Neural progenitor cell (in vitro differentiated cells): ENCODE results near the gene LRRC32. TPM values are rescaled to one million over a fixed set of nuclear protein-coding genes. Genes with fewer than 3 reads are reported as not detected.
"Not testable (repeated sequence)": the region's sequence is repeated elsewhere in the genome, so short reads cannot be mapped to it uniquely, and the experiment has no call there.

ENCODE experiments used
- DNase-seq: peaks from one replicate; pipeline ENCODE4 v3.0.0-alpha.2; 2016; ENCODE audit warnings: low spot score
- H2AFZ ChIP-seq: fragments of 200-600 bp; sonication (generic); replicated peaks from 2 replicates; pipeline ENCODE4 v1.6.1; 2016; ENCODE audit warnings: antibody characterized with exemption
- H3F3A ChIP-seq: fragments of 200-600 bp; sonication (generic); 2 replicates; pipeline ENCODE4 v1.6.1; 2016; ENCODE audit warnings: antibody characterized with exemption, low read depth
- H3K27ac ChIP-seq: fragments of 200-600 bp; sonication (generic); 2 replicates; pipeline ENCODE4 v1.5.1; 2016; ENCODE audit warnings: mild to moderate bottlenecking
- H3K27me3 ChIP-seq: fragments of 200-600 bp; sonication (generic); 2 replicates; pipeline ENCODE4 v1.6.1; 2016; ENCODE audit warnings: mild to moderate bottlenecking, moderate library complexity
- H3K36me3 ChIP-seq: fragments of 200-600 bp; sonication (generic); 2 replicates; pipeline ENCODE4 v1.5.1; 2016
- H3K4me1 ChIP-seq: fragments of 200-600 bp; sonication (generic); 2 replicates; pipeline ENCODE4 v1.6.1; 2016; ENCODE audit warnings: mixed run types
- H3K4me2 ChIP-seq: fragments of 200-600 bp; sonication (generic); 2 replicates; pipeline ENCODE4 v1.6.1; 2016
- H3K4me3 ChIP-seq: fragments of 200-600 bp; sonication (generic); 2 replicates; pipeline ENCODE4 v1.5.1; 2016
- H3K79me2 ChIP-seq: fragments of 200-600 bp; sonication (generic); 2 replicates; pipeline ENCODE4 v1.6.1; 2016; ENCODE audit warnings: low read depth
- H3K9ac ChIP-seq: fragments of 200-600 bp; sonication (generic); 2 replicates; pipeline ENCODE4 v1.6.1; 2016
- H3K9me3 ChIP-seq: fragments of 200-600 bp; sonication (generic); 2 replicates; pipeline ENCODE4 v1.5.1; 2016; ENCODE audit warnings: low read depth
- H4K20me1 ChIP-seq: fragments of 200-600 bp; sonication (generic); 2 replicates; pipeline ENCODE4 v1.6.1; 2016; ENCODE audit warnings: low read depth
- H3K27ac Mint-ChIP-seq: 3 replicates; pipeline ENCODE4 v1.8.0; 2021; ENCODE audit warnings: mixed read lengths
- H3K27me3 Mint-ChIP-seq: 2 replicates; pipeline ENCODE4 v1.8.0; 2022; ENCODE audit warnings: low read depth, mild to moderate bottlenecking, inconsistent platforms, moderate library complexity, mixed read lengths; ENCODE audit not compliant: insufficient read depth
- H3K36me3 Mint-ChIP-seq: 3 replicates; pipeline ENCODE4 v1.8.0; 2021; ENCODE audit warnings: mixed read lengths
- H3K4me1 Mint-ChIP-seq: 3 replicates; pipeline ENCODE4 v1.8.0; 2021; ENCODE audit warnings: mixed read lengths
- H3K4me3 Mint-ChIP-seq: 3 replicates; pipeline ENCODE4 v1.8.0; 2021; ENCODE audit warnings: mild to moderate bottlenecking, moderate library complexity, mixed read lengths
- H3K9me3 Mint-ChIP-seq: 3 replicates; pipeline ENCODE4 v1.8.0; 2020; ENCODE audit warnings: mixed read lengths
- CTCF ChIP-seq: fragments of 200-600 bp; sonication (generic); IDR thresholded peaks from 2 replicates; pipeline ENCODE4 v1.5.1; 2017; ENCODE audit warnings: antibody characterized with exemption, mild to moderate bottlenecking
- EZH2 ChIP-seq: fragments of 200-600 bp; sonication (generic); IDR thresholded peaks from 2 replicates; pipeline ENCODE4 v1.6.1; 2017; ENCODE audit warnings: antibody characterized with exemption, mild to moderate bottlenecking, moderate library complexity
- EZH2phosphoT487 ChIP-seq: fragments of 200-600 bp; sonication (generic); IDR thresholded peaks from 2 replicates; pipeline ENCODE4 v1.6.1; 2017; ENCODE audit warnings: antibody characterized with exemption
- total RNA-seq: library from RNA; depleted of rRNA; stranded (reverse); fragments of >200 nt; gene quantifications from 2 replicates; pipeline ENCODE4 v1.2.3, GENCODE V29; 2015; ENCODE audit warnings: low replicate concordance

Gene LRRC32
- total RNA-seq, 1 donor from 2014 or later, result 0.21 TPM

- Histone ChIP-seq H3F3A (no peaks in the 10 kb centered on the region), H3K27ac (no peak overlapping the region), H3K4me3 (no peak overlapping the region), H2AFZ (no peak overlapping the region), H3K4me1 (peaks cover 7% of the 10 kb centered on the region), H3K9ac (no peak overlapping the region), H4K20me1 (no peaks in the 10 kb centered on the region), H3K4me2 (no peak overlapping the region), H3K9me3 (no peaks in the 10 kb centered on the region), H3K79me2 (no peaks in the 10 kb centered on the region), H3K27me3 (no peaks in the 10 kb centered on the region), H3K36me3 (no peaks in the 10 kb centered on the region)
- H3K36me3 Mint-ChIP-seq, result no peaks in the 10 kb centered on the region
- no peak for DNase-seq
- H3K9me3 Mint-ChIP-seq, result peaks cover 12% of the 10 kb centered on the region
- peaks cover 4% of the 10 kb centered on the region for H3K27me3 Mint-ChIP-seq
- H3K4me3 Mint-ChIP-seq, result no peak overlapping the region
- no peak overlapping the region for H3K27ac Mint-ChIP-seq
- H3K4me1 Mint-ChIP-seq, result peaks cover 6% of the 10 kb centered on the region
- TF ChIP-seq EZH2phosphoT487 (no peak), CTCF (no peak), EZH2 (no peak)
Measured at GRCh38 chr11:76644591-76644990, 26.0 kb downstream of the LRRC32 start.

GRCh38 chr11:76643711-76644110 lies 26.8 kb downstream of the LRRC32 start:
- H3K4me1 ChIP-seq, H3K4me1 Mint-ChIP-seq, DNase-seq, H3K4me2 ChIP-seq, H3F3A ChIP-seq, H3K36me3 ChIP-seq, H3K9ac ChIP-seq, H3K79me2 ChIP-seq, H4K20me1 ChIP-seq, H3K4me3 Mint-ChIP-seq, H3K36me3 Mint-ChIP-seq, H3K27me3 Mint-ChIP-seq, H3K27me3 ChIP-seq, H3K4me3 ChIP-seq, H3K27ac ChIP-seq, H3K27ac Mint-ChIP-seq, H2AFZ ChIP-seq, H3K9me3 ChIP-seq: not testable (repeated sequence)
- peaks cover 12% of the 10 kb centered on the region for H3K9me3 Mint-ChIP-seq

- Histone ChIP-seq H3K9ac (no peak overlapping the region), H3K36me3 (no peaks in the 10 kb centered on the region), H3K4me3 (no peak overlapping the region), H4K20me1 (no peaks in the 10 kb centered on the region), H3K27me3 (no peaks in the 10 kb centered on the region), H2AFZ (no peak overlapping the region), H3K9me3 (no peaks in the 10 kb centered on the region), H3K27ac (no peak overlapping the region), H3K4me1 (peaks cover 7% of the 10 kb centered on the region), H3K4me2 (no peak overlapping the region), H3F3A (no peaks in the 10 kb centered on the region), H3K79me2 (no peaks in the 10 kb centered on the region)
- H3K4me3 Mint-ChIP-seq, result no peak overlapping the region
- H3K27me3 Mint-ChIP-seq, result peaks cover 2% of the 10 kb centered on the region
- H3K9me3 Mint-ChIP-seq, result peaks cover 8% of the 10 kb centered on the region
- H3K27ac Mint-ChIP-seq, result no peak overlapping the region
- H3K36me3 Mint-ChIP-seq, result no peaks in the 10 kb centered on the region
- no peak for DNase-seq
- H3K4me1 Mint-ChIP-seq, result peaks cover 8% of the 10 kb centered on the region
- TF ChIP-seq CTCF (no peak), EZH2 (no peak), EZH2phosphoT487 (no peak)
Measured at GRCh38 chr11:76642341-76642740, 28.2 kb downstream of the LRRC32 start.

GRCh38 chr11:76641905-76642304 lies 28.6 kb downstream of the LRRC32 start:
- no peaks in the 10 kb centered on the region for H3K36me3 Mint-ChIP-seq
- no peaks in the 10 kb centered on the region for H4K20me1 ChIP-seq
- no peak overlapping the region for H3K27ac ChIP-seq
- H3K27me3 Mint-ChIP-seq, result peaks cover 2% of the 10 kb centered on the region
- TF ChIP-seq EZH2 (no peak), CTCF (no peak), EZH2phosphoT487 (no peak)
- no peak overlapping the region for H3K4me3 Mint-ChIP-seq
- H3K79me2 ChIP-seq, result no peaks in the 10 kb centered on the region
- H2AFZ ChIP-seq, result no peak overlapping the region
- H3K36me3 ChIP-seq, result no peaks in the 10 kb centered on the region
- peaks cover 4% of the 10 kb centered on the region for H3K9me3 Mint-ChIP-seq
- H3F3A ChIP-seq, result no peaks in the 10 kb centered on the region
- H3K27ac Mint-ChIP-seq, result no peak overlapping the region
- peaks cover 8% of the 10 kb centered on the region for H3K4me1 Mint-ChIP-seq
- H3K4me3 ChIP-seq, result no peak overlapping the region
- peaks cover 7% of the 10 kb centered on the region for H3K4me1 ChIP-seq
- DNase-seq, result no peak
- H3K27me3 ChIP-seq, result no peaks in the 10 kb centered on the region
- no peak overlapping the region for H3K4me2 ChIP-seq
- H3K9ac ChIP-seq, result no peak overlapping the region
- no peaks in the 10 kb centered on the region for H3K9me3 ChIP-seq
